HL-60/S4 treated with phorbol 12-myristate 13-acetate at 8.2 ng/mL for 4 days and 3 days (cell line): Measurements from ENCODE around the gene APH1B.
"Not testable (repeated sequence)": the region's sequence is repeated elsewhere in the genome, so short reads cannot be mapped to it uniquely, and the experiment has no call there.

Experiments
- in situ Hi-C: fragments of 300-500 bp; cut with MboI; formaldehyde crosslinking; loops from 2 replicates; pipeline ENCODE4 v1.15.0; 2022; ENCODE audit warnings: low sequenced_read_pairs

Gene APH1B

DNA sequence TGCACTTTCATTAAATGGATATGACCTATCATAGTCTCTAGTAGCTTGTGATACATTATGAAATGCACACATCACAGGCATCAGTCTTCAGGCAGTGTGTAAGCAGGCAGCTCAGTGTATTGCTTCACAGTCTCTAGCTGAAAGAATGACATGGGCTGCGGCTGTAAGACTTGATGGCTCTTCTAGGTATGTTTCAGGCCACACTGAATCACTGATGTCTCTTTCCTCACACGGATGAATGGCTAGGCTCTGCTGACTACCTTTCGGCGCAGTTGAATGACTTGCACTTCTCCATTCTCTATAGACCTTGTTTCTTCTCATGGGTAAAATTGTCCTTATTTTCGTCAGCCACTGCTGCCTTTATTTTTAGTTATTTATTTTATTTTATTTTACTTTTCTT lies 15.4 kb downstream of the APH1B start:
- in situ Hi-C loops, result loop anchor here (25.0 kb wide), 1 partner anchor 270 kb away; no protein-coding TSS in a partner anchor

DNA sequence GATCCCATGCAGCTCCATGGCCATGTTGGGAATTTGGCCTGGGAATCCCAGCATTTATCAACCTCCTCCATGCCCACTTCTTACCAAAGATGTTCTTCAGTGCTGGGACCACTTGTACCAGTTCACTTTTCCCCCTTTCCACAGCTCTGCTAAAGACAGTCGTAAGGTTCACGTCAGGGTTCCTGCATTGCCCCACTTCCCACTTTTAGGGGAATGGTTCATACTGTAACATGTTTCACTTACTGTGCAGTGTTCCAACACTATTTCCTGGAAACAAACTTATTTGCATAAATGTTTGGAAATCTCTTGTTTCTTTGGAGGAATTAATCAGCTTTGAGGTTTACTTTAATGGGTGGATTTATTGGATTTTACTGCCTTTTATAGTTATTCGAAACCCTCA lies 17.0 kb downstream of the APH1B start:
- in situ Hi-C loops, result loop anchor here (25.0 kb wide), 1 partner anchor 268 kb away; no protein-coding TSS in a partner anchor

- in situ Hi-C loops, result loop anchor here (25.0 kb wide), 1 partner anchor 267 kb away; no protein-coding TSS in a partner anchor
These were observed 17.9 kb downstream of the APH1B start for GRCh38 chr15:63295341-63295740.

DNA sequence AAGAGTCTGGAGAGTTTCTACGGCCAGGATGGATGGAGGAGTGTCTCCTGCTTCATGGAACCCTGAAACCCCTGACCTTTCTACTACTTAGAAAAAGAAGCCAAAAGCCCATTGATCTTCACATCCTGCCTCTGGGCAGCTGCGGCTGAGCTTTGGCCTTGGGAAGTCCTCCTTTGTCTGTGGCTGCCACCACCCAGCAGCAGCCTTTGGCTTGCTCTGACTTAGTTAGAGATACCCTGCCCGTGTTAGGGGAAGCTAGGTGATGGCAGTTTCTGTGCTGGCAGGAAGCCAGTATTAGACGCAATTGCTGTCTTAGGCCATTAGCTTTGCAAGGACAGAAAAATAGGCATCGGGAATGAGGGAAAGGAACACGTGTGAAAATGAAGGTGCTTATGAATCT lies 18.8 kb downstream of the APH1B start:
- in situ Hi-C loops, result loop anchor here (25.0 kb wide), 1 partner anchor 266 kb away; no protein-coding TSS in a partner anchor

DNA sequence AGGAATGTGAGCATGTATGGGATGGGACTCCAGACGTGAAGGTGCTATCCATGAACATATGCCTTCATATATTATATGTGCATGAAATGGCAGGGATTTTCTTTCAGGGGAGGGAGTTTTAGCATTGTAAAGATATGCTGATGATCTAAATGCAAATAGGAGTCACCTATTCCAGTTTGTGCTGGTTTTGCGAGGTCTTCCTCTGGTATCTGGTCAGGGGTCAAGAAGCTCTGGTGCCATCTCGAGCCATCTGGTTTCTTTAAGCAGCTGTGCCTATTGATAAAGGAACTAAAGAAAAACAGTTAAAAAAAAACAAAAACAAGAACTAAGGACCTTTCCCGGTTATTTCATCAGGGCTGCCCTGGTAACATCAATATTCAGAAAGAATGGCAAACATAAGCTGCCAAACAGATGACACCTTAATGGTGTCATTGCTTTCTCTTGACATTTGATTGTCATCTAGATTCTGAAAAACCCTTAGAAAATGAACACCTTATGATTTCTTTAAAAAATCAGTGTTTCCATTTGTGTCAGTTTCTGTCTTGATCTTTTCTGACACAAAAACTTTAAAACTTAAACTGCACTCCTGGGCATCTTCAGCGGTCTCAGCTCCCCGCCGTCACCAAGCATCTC lies 22.7 kb downstream of the APH1B start:
- in situ Hi-C loops, result loop anchor here (25.0 kb wide), 1 partner anchor 262 kb away; no protein-coding TSS in a partner anchor

DNA sequence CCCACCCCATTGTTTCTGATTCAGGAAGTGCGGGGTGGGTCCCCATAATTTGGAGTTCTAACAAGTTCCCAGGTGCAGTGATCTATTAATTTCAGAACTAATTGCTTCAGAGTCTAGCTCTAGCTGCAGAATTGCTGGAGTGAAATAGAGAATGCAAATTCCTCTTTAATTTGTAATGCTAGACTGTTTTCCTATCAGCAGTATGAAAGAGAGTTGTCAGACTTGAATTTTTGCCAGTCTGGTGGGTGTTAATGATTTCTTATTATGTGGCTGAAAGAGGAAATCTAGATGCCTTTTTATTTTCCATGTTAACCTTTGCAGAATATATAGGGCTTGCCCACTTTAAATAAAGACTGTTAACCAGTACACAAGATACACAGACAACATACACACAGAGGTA lies 23.7 kb downstream of the APH1B start:
- in situ Hi-C loops, result no loop called here

DNA sequence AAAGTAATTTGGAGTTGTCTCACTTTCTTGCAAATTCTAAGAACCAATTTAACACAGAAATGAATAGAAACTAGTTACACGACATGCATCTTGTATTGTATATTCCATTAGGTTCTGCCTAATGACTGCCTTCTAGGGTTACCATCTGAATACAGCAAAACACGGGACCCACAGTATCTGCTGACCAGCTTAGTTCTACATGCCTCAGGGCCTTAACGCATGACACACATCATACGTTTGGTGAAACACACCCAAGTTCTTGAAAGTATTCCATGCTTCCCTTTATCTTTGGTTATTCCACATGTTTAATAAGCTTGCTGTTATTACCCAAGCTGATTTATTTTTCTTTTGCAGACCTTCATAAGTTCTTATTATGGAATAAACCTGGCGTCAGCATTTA lies 27.9 kb downstream of the APH1B start:
- in situ Hi-C loops, result no loop called here

DNA sequence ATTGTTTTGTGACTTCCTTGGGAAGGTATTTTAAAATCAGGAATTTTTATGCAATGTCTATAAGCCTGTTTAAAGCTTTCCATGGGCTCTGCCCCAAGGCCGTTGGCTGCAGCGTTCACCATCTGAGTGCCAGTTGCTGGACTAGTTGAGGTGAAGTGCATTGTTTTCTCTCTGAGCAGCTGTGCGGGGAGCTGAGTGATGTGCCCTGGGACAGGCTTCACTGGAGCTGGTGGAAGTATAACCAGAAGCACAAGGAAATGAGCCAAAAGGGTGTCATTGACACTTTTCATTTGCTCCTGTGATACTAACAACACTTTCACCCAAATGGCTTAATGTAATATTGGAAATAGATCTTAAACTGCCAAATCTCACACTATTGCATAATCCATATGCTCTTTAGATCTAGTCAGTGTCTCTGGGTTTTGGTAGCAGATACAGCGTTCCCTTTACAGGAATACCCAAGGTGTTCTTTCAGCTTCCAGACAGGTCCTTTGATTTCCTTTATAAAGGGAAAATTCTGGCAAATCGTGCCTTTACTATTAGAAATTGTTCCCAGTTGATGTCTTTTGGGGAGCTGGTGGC lies 29.2 kb downstream of the APH1B start:
- in situ Hi-C loops, result no loop called here

DNA sequence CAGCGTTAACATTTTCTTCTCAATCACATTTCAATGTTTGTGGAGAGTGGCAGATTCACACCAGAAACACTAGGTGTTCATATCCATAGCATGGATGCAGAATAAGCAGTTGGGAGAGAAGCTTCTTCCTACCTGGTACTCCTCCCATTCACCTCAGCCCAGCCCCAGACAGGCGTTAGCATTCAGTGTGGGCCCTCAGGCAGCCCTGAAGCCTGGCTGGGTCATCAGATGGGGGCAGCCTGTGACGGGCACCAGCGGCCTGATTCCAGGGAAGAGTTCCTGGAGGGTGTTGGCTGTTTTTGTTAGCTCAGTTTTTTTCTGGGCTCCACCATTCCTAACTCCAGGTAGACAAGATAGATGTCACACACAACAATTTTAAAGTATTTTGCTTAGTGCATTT lies 31.1 kb downstream of the APH1B start:
- in situ Hi-C loops, result no loop called here

- in situ Hi-C loops, result no loop called here
These were observed 31.5 kb downstream of the APH1B start for GRCh38 chr15:63308947-63309346.

DNA sequence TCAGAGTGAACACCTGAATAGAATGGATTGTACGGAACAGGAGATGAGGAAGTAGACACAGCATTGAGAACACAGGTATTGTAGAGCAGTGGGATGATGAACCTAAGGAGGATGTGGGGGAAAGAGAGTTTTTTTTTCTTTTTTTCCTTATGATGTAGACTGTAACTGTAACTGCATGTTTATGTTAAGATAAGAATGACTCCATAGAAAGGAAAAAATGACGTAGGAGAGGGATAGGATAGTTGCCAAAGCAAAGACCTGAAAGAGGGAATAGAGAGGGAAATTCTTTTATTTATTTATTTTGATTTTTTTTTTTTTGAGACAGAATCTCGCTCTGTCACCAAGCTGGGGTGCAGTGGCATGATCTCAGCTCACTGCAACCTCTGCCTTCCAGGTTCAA lies 33.2 kb downstream of the APH1B start:
- in situ Hi-C loops, result no loop called here

GRCh38 chr15:63312286-63312685 lies 34.9 kb downstream of the APH1B start:
- in situ Hi-C loops, result no loop called here

DNA sequence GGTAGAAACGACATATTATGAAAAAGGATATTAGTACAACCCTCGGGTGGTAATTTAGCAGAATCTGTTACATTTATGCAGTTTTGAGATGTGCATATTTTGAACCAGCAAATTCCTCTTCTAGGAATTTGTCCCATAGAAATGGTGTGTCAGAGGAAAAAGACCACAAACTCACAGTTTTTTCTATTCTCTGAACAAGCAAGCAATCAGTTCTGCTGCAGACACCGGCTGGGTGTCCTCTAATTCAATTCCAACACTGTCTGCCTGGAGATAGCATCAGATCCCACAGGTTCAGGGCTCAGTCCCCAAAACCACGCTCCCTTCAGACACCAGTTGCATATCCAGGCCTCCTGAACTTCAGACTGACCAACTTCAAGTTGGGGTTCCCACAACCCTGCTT lies 36.4 kb downstream of the APH1B start:
- in situ Hi-C loops, result no loop called here

DNA sequence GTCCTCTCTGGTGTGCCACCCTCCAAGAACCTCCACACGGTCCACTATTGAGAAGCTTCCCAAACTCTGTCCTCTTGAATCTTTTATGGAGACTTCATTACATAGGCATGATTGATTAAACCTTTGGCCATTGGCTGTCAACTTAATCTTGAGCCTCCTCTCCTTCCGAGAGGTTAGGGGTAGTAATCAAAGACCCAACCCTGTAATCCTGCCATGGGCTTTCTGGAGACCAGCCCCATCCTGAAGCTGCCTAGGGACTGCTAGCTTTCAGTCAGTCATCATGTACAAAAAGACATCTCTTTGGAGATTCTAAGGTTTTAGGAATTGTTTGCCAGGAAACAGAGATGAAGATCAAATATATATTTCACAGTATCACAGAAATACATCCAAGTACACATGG lies 37.0 kb downstream of the APH1B start:
- in situ Hi-C loops, result no loop called here

DNA sequence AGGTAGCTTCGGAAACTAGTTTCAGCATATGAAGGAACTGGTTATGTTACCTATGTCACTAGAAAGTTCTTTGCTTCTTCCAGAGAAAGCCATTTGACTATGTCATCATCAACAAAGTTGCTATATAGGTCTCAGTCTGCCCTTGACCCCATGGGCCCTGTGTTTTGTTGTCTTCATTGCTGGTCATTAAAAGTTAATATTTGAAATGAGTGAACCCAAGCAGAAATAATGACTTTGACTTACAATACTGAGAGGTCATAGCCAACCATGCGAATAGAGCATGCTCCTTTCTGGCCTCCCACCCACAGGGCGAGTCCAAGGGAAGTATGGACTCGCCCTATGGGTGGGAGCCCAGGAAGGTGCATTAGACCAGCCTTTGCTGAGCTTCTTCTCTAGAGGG lies 40.9 kb downstream of the APH1B start:
- in situ Hi-C loops, result no loop called here

GRCh38 chr15:63319065-63319464 lies 41.7 kb downstream of the APH1B start:
- in situ Hi-C loops, result no loop called here

GRCh38 chr15:63320446-63320845 lies 43.0 kb downstream of the APH1B start:
- in situ Hi-C loops, result not testable (repeated sequence)

DNA sequence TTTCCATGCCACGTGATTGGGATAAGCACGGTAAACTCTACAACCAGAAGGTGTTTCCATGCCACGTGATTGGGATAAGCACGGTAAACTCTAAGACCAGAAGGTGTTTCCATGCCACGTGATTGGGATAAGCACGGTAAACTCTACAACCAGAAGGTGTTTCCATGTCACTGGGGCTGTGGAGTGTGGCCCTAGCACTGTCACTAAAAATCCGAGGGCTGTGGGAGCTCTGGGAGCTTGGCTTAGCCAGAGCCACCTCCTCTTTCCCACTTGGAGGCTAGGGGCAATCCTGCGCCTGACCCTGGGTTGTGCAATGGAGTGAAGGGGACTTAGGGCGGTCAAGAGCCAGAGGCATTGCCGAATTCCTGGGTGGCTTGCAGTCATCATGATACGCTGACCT lies 43.6 kb downstream of the APH1B start:
- in situ Hi-C loops, result not testable (repeated sequence)

DNA sequence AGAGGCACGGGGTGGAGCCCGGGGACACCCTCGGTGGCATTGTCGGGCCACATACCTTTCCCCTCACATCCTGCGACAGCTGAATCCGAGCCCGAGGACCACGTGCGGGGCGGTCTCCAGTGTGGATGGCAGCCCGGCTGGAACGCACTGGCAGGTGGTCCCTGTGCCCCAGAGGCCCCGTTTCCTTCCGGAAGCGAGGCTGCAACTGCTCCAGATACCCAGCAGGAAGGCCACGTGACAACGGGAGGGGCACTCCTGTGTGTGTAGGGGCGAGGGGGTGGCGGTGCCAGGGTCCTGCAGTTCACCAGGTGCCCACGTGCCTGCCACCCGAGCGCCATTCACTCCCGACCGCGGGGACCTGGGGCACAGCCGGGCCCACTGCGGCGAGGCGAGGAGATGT lies 44.1 kb downstream of the APH1B start:
- in situ Hi-C loops, result no loop called here

DNA sequence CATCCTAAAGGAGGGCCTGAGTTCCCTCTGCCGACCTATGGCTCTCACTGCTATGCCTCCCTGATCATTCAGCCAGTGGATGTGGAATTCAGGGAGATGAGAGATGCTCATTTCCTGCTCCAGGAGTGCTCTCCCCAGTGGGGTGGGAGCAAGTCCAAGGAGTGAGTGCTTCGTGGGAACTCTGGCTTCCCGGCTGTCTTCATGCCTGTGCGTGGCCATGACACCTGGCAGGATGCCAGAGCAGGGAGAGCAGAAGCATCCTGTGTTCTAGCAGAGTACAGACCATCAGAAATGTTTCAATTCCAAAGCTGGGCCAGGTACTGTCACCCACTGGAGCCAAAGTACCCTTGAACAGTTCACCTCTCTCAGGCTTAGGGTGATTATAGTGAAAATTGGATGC lies 45.1 kb downstream of the APH1B start:
- in situ Hi-C loops, result no loop called here

GRCh38 chr15:63323798-63324563 lies 46.6 kb downstream of the APH1B start:
- in situ Hi-C loops, result no loop called here

GRCh38 chr15:63324770-63325169 lies 47.4 kb downstream of the APH1B start:
- in situ Hi-C loops, result no loop called here
